SK-N-SH treated with all-trans-retinoic acid at 6 μM for 48 hours (cell line): ENCODE data around the gene APMAP.

Source experiments
- ATAC-seq: fragments of 200-7000 bp; cut with Tn5 transposase; 3 replicates; pipeline ENCODE4 v1.9.1; 2020; ENCODE audit warnings: mild to moderate bottlenecking, moderate library complexity
- ARNTL ChIP-seq: fragments of 450-650 bp; formaldehyde crosslinking; IDR thresholded peaks from 2 replicates; pipeline ENCODE4 v1.5.0; 2020; ENCODE audit warnings: low read depth, mild to moderate bottlenecking, moderate library complexity, borderline replicate concordance
- BACH2 ChIP-seq: fragments of 250-450 bp; sonication (Bioruptor Pico); IDR thresholded peaks from 2 replicates; pipeline ENCODE4 v1.9.0; 2021; ENCODE audit warnings: mild to moderate bottlenecking, borderline replicate concordance
- CSDC2 ChIP-seq: fragments of 250-450 bp; sonication (Bioruptor Pico); IDR thresholded peaks from 2 replicates; pipeline ENCODE4 v1.5.0; 2020; ENCODE audit warnings: mild to moderate bottlenecking, moderate library complexity
- ESRRG ChIP-seq: fragments of 250-450 bp; sonication (Bioruptor Pico); IDR thresholded peaks from 2 replicates; pipeline ENCODE4 v1.6.1; 2021; ENCODE audit warnings: mild to moderate bottlenecking
- GLIS3 ChIP-seq: fragments of 250-450 bp; sonication (Bioruptor Pico); IDR thresholded peaks from 2 replicates; pipeline ENCODE4 v1.5.0; 2020; ENCODE audit warnings: mild to moderate bottlenecking, moderate library complexity
- ISL1 ChIP-seq: fragments of 250-450 bp; sonication (Bioruptor Pico); IDR thresholded peaks from 2 replicates; pipeline ENCODE4 v2.1.2; 2022; ENCODE audit warnings: mild to moderate bottlenecking, moderate library complexity
- OSR1 ChIP-seq: fragments of 250-450 bp; sonication (Bioruptor Pico); IDR thresholded peaks from 2 replicates; pipeline ENCODE4 v1.8.0; 2022; ENCODE audit warnings: moderate library complexity, mild to moderate bottlenecking, inconsistent platforms
- PPARA ChIP-seq: fragments of 250-450 bp; sonication (Bioruptor Pico); IDR thresholded peaks from 2 replicates; pipeline ENCODE4 v1.5.0; 2020; ENCODE audit warnings: mild to moderate bottlenecking, borderline replicate concordance
- RARB ChIP-seq: fragments of 250-450 bp; sonication (Bioruptor Pico); IDR thresholded peaks from 2 replicates; pipeline ENCODE4 v1.8.0; 2021; ENCODE audit warnings: mild to moderate bottlenecking, moderate library complexity
- SNAI2 ChIP-seq: fragments of 250-450 bp; sonication (Bioruptor Pico); IDR thresholded peaks from 2 replicates; pipeline ENCODE4 v1.5.0; 2020; ENCODE audit warnings: mild to moderate bottlenecking, moderate library complexity
- TCF4 ChIP-seq: fragments of 250-450 bp; sonication (Bioruptor Pico); IDR thresholded peaks from 2 replicates; pipeline ENCODE4 v1.8.0; 2021; ENCODE audit warnings: mild to moderate bottlenecking, moderate library complexity, borderline replicate concordance
- TOX ChIP-seq: fragments of 250-450 bp; sonication (Bioruptor Pico); IDR thresholded peaks from 2 replicates; pipeline ENCODE4 v1.8.0; 2021; ENCODE audit warnings: mild to moderate bottlenecking, moderate library complexity, borderline replicate concordance
- ZC3H10 ChIP-seq: fragments of 250-450 bp; sonication (Bioruptor Pico); IDR thresholded peaks from 2 replicates; pipeline ENCODE4 v1.5.1; 2021; ENCODE audit warnings: mild to moderate bottlenecking, moderate library complexity
- ZFP3 ChIP-seq: fragments of 250-450 bp; sonication (Bioruptor Pico); IDR thresholded peaks from 2 replicates; pipeline ENCODE4 v1.5.0; 2020; ENCODE audit warnings: mild to moderate bottlenecking, moderate library complexity
- ZFP30 ChIP-seq: fragments of 450-650 bp; formaldehyde crosslinking; IDR thresholded peaks from 2 replicates; pipeline ENCODE4 v1.5.0; 2022; ENCODE audit warnings: mild to moderate bottlenecking, moderate library complexity
- ZNF565 ChIP-seq: fragments of 450-650 bp; formaldehyde crosslinking; conservative IDR thresholded peaks from 2 replicates; pipeline ENCODE4 v1.5.0; 2020; ENCODE audit warnings: low read depth, mild to moderate bottlenecking, moderate library complexity
- ZNF8 ChIP-seq: fragments of 450-650 bp; formaldehyde crosslinking; IDR thresholded peaks from 2 replicates; pipeline ENCODE4 v1.5.0; 2020; ENCODE audit warnings: mild to moderate bottlenecking, moderate library complexity
- TF ChIP-seq, protein P1 (sequence below): fragments of 250-450 bp; sonication (Bioruptor Pico); IDR thresholded peaks from 2 replicates; pipeline ENCODE4 v1.8.0; 2021; ENCODE audit warnings: low read depth, mild to moderate bottlenecking, moderate library complexity, borderline replicate concordance
- TF ChIP-seq, protein P2 (sequence below): fragments of 250-450 bp; sonication (Bioruptor Pico); IDR thresholded peaks from 2 replicates; pipeline ENCODE4 v1.5.0; 2020; ENCODE audit warnings: mild to moderate bottlenecking, moderate library complexity
- TF ChIP-seq, protein P3 (sequence below): fragments of 250-450 bp; sonication (Bioruptor Pico); IDR thresholded peaks from 2 replicates; pipeline ENCODE4 v1.5.1; 2020; ENCODE audit warnings: low read depth, mild to moderate bottlenecking, moderate library complexity
- TF ChIP-seq, protein P4 (sequence below): fragments of 250-450 bp; sonication (Bioruptor Pico); IDR thresholded peaks from 2 replicates; pipeline ENCODE4 v1.8.0; 2020; ENCODE audit warnings: mild to moderate bottlenecking, moderate library complexity, borderline replicate concordance
- TF ChIP-seq, protein P5 (sequence below): fragments of 250-450 bp; sonication (Bioruptor Pico); IDR thresholded peaks from 2 replicates; pipeline ENCODE4 v1.5.1; 2021; ENCODE audit warnings: mild to moderate bottlenecking, moderate library complexity

The APMAP gene

DNA sequence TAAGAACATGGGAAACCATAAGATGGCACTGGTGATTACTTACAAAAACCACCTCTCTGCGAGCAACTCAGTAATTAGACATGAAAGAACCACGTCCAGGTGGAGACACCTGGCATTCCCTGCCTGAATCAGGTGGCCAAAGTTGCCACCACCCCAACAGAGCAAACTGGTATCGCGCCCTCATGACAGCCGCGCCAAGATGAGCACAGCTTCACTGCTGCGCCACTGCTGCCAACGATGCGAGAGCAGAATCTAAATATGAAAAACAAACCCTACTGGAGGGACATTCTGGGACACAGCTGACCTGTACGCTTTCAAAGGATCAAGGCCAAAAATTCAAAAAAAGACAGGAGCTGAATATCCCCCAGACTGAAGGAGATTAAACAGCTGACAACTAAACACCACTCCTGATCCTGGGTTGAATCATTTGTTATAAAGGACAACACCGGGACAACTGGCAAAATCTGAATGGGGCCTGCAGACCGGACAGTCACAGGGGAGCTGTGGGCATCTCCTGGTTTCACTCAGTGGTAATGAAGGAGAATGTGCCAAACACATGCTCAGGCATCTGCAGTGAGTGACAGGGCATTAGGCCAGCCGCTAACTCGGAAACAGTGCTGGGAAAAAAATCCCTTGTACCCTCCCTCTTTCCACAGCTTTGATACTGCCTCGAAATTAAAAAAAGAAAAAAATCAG, 26.1 kb downstream of the APMAP start:
- ATAC-seq = no peak
- TF ChIP-seq RARB (CRISPR knock-in tag) = no peak
- no peak for TF ChIP-seq OSR1
- no peak for TF ChIP-seq ZFP30 (CRISPR knock-in tag)

DNA sequence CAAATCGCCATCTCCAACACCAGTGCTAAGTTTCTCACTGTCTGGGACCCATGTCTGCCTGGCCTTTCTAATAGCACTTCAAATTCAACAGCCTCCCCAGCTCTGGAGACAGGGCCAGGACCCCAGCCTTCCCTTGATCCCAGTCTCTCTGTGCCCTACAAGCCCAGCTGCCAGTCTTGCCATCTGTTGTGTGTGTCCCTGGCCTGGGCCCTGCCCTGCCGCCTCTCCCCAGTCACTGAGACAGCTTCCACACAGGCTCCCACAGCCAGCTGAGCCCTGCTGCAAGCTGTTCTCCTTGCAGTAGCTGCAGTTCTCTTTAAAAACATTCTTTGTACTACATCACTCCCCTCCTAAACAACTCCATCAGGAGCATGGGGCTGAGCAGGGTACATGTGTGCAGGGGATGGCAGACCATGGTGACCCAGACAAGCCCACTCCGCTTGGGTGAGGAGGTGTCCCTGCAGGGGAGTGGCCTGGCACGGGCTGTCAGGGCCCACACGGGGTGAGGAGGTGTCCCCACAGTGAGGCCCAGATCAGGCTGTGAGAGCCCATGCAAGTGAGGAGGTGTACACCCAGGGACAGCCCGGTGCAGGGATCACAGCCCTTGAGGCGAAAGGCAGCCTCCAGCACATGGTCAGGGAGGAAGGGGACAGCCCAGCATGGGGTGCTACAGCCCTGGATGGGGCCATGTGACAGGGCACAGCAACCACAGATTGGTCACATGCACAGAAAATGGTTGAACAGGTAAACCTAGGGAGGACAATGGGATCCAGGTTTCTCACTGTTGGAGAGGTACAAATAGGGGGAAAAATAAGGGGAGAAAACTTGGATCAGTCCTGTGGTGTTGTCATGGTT, 27.3 kb downstream of the APMAP start:
- no peak for TF ChIP-seq BACH2 (CRISPR knock-in tag)
- no peak for TF ChIP-seq SNAI2 (CRISPR knock-in tag)
- no peak for ATAC-seq

DNA sequence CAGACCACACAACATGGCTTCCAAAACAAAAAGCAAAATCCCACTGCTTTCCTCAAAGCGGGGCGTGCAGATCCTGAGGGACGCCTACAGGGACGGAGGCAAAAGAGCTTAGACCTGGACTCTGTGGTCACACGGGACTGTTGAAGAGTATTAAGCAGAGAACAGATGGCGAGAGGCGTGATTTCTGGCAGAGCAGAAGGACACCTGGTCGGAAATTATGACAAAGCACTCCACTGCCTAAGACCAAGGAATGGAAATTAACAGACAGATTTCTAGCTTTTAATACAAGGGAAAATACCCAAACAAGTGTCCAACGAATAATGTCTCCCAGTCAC, 28.1 kb downstream of the APMAP start:
- ATAC-seq = no peak
- TF ChIP-seq ZFP3 (CRISPR knock-in tag) = no peak
- no peak for TF ChIP-seq ZC3H10 (CRISPR knock-in tag)
- TF ChIP-seq TOX (CRISPR knock-in tag) = no peak
- no peak for TF ChIP-seq TCF4 (CRISPR knock-in tag)
- no peak for TF ChIP-seq ESRRG
- TF ChIP-seq BACH2 (CRISPR knock-in tag) = no peak

DNA sequence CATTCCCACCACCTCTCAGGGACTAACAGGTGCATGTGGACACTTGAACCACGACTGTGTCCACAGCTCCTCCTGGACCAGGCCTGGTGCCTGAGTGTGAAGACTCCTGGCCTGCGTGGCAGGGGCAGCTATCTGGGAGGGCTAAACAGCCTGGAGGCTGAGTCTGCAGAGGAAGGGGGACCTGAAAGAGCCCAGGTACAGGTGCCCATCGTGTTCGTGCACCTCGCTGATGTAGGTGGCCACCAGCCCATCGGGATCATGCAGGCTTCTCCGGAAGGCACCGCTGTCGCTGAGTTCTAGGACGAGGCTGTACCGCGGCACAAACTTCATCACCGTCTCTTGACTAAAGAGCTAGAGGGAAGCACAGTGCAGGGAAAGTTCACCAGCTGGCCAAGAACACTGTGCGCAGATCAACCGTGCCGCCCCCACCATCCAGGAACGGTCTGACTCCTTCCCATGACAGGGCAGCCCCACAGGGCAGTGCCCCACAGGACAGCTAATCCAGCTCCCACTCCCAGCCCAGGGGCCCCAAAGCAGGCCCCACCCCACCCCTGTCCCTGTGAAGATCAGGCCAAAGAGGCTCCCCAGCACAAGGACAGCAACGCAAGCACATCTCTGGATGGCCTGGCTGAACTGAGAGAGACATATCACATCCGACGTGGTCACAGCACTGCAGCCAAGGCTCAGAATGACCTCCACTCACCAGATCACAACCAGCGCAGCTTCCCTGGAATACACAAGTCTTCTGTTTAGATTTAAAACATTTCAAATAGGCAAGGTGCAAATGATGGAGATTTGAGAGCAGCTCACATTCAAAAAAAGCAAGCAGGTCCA, 28.7 kb downstream of the APMAP start:
- no peak for ATAC-seq
- no peak for TF ChIP-seq PPARA (CRISPR knock-in tag)
- TF ChIP-seq ISL1 (CRISPR knock-in tag) = no peak
- no peak for TF ChIP-seq ZC3H10 (CRISPR knock-in tag)
- TF ChIP-seq ZFP3 (CRISPR knock-in tag) = no peak
- TF ChIP-seq, protein P1, sequence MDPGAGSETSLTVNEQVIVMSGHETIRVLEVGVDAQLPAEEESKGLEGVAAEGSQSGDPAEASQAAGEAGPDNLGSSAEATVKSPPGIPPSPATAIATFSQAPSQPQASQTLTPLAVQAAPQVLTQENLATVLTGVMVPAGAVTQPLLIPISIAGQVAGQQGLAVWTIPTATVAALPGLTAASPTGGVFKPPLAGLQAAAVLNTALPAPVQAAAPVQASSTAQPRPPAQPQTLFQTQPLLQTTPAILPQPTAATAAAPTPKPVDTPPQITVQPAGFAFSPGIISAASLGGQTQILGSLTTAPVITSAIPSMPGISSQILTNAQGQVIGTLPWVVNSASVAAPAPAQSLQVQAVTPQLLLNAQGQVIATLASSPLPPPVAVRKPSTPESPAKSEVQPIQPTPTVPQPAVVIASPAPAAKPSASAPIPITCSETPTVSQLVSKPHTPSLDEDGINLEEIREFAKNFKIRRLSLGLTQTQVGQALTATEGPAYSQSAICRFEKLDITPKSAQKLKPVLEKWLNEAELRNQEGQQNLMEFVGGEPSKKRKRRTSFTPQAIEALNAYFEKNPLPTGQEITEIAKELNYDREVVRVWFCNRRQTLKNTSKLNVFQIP (CRISPR knock-in tag) = no peak
- TF ChIP-seq, protein P2, sequence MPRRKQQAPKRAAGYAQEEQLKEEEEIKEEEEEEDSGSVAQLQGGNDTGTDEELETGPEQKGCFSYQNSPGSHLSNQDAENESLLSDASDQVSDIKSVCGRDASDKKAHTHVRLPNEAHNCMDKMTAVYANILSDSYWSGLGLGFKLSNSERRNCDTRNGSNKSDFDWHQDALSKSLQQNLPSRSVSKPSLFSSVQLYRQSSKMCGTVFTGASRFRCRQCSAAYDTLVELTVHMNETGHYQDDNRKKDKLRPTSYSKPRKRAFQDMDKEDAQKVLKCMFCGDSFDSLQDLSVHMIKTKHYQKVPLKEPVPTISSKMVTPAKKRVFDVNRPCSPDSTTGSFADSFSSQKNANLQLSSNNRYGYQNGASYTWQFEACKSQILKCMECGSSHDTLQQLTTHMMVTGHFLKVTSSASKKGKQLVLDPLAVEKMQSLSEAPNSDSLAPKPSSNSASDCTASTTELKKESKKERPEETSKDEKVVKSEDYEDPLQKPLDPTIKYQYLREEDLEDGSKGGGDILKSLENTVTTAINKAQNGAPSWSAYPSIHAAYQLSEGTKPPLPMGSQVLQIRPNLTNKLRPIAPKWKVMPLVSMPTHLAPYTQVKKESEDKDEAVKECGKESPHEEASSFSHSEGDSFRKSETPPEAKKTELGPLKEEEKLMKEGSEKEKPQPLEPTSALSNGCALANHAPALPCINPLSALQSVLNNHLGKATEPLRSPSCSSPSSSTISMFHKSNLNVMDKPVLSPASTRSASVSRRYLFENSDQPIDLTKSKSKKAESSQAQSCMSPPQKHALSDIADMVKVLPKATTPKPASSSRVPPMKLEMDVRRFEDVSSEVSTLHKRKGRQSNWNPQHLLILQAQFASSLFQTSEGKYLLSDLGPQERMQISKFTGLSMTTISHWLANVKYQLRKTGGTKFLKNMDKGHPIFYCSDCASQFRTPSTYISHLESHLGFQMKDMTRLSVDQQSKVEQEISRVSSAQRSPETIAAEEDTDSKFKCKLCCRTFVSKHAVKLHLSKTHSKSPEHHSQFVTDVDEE = no peak
- TF ChIP-seq, protein P3, sequence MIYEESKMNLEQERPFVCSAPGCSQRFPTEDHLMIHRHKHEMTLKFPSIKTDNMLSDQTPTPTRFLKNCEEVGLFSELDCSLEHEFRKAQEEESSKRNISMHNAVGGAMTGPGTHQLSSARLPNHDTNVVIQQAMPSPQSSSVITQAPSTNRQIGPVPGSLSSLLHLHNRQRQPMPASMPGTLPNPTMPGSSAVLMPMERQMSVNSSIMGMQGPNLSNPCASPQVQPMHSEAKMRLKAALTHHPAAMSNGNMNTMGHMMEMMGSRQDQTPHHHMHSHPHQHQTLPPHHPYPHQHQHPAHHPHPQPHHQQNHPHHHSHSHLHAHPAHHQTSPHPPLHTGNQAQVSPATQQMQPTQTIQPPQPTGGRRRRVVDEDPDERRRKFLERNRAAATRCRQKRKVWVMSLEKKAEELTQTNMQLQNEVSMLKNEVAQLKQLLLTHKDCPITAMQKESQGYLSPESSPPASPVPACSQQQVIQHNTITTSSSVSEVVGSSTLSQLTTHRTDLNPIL (CRISPR knock-in tag) = no peak
- TF ChIP-seq OSR1 = no peak
- no peak for TF ChIP-seq ZNF565 (CRISPR knock-in tag)
- TF ChIP-seq, protein P4, sequence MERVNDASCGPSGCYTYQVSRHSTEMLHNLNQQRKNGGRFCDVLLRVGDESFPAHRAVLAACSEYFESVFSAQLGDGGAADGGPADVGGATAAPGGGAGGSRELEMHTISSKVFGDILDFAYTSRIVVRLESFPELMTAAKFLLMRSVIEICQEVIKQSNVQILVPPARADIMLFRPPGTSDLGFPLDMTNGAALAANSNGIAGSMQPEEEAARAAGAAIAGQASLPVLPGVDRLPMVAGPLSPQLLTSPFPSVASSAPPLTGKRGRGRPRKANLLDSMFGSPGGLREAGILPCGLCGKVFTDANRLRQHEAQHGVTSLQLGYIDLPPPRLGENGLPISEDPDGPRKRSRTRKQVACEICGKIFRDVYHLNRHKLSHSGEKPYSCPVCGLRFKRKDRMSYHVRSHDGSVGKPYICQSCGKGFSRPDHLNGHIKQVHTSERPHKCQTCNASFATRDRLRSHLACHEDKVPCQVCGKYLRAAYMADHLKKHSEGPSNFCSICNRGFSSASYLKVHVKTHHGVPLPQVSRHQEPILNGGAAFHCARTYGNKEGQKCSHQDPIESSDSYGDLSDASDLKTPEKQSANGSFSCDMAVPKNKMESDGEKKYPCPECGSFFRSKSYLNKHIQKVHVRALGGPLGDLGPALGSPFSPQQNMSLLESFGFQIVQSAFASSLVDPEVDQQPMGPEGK (CRISPR knock-in tag) = no peak
- TF ChIP-seq SNAI2 (CRISPR knock-in tag) = no peak
- no peak for TF ChIP-seq CSDC2
- TF ChIP-seq ZFP30 (CRISPR knock-in tag) = no peak
- TF ChIP-seq GLIS3 = no peak
- TF ChIP-seq ZNF8 (CRISPR knock-in tag) = no peak
- no peak for TF ChIP-seq TCF4 (CRISPR knock-in tag)
- TF ChIP-seq, protein P5, sequence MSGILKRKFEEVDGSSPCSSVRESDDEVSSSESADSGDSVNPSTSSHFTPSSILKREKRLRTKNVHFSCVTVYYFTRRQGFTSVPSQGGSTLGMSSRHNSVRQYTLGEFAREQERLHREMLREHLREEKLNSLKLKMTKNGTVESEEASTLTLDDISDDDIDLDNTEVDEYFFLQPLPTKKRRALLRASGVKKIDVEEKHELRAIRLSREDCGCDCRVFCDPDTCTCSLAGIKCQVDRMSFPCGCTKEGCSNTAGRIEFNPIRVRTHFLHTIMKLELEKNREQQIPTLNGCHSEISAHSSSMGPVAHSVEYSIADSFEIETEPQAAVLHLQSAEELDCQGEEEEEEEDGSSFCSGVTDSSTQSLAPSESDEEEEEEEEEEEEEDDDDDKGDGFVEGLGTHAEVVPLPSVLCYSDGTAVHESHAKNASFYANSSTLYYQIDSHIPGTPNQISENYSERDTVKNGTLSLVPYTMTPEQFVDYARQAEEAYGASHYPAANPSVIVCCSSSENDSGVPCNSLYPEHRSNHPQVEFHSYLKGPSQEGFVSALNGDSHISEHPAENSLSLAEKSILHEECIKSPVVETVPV (CRISPR knock-in tag) = no peak
- TF ChIP-seq ESRRG = no peak
- no peak for TF ChIP-seq ARNTL
- TF ChIP-seq BACH2 (CRISPR knock-in tag) = no peak
- TF ChIP-seq, all 23 proteins: peak for 0
